ENCODE results near the gene ADGRG6. TPM values are rescaled to one million over a fixed set of nuclear protein-coding genes. Genes with fewer than 3 reads are reported as not detected.

ADGRG6 gene
- total and polyA plus RNA-seq, 2 donors (not counting 3 experiments of a cell fraction or from before 2014, with no cell fraction given) = 99.3 to 166 TPM

DNA sequence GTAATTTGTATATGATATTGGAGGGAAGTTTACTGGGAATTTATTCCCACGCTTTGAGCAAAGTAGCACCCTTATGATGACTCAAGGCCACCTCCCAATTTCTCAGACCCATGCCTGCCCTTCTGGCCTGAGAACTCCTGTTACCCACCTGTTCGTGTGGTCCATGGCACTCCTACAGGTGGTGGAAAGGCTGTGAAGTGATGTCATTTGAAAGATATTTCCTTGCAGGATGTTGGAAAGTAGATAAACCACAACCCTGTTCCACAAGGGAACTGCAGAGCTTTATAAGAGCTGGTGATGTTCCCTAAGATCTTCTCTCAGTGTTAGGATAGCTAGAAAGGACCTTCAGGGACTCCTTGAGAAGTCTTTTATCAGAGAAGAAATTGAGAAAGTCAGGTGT, 70.5 kb downstream of the ADGRG6 start:
- Histone ChIP-seq H3K27ac (ENCODE audit: insufficient read depth, low read depth, low read length) (peak overlapping the region; percentile 85), H3K4me3 (replicated peaks in 1 of 3; ENCODE audit: insufficient read depth in 1 of 3, low read depth in 1 of 3, low read length in 3 of 3) (no peak overlapping the region), H3K4me1 (ENCODE audit: control insufficient read depth, extremely low read depth, insufficient read depth, low read length) (peaks cover 57% of the 10 kb centered on the region), H3K79me2 (ENCODE audit: control insufficient read depth, insufficient read depth, low read length) (peaks cover 36% of the 10 kb centered on the region), H3K4me2 (ENCODE audit: insufficient read depth, low read length) (peak overlapping the region; percentile 44), H2AFZ (ENCODE audit: low read depth, low read length) (no peak overlapping the region), H4K20me1 (replicated peaks; ENCODE audit: control insufficient read depth, extremely low read depth, insufficient read depth, low read length) (no peaks in the 10 kb centered on the region), H3K36me3 (ENCODE audit: control insufficient read depth in 2 of 2, extremely low read depth in 1 of 2, insufficient read depth in 2 of 2, low read length in 2 of 2) (peaks cover 3 to 8% of the 10 kb centered on the region in 2 experiments), H3K9me1 (replicated peaks; ENCODE audit: control insufficient read depth, extremely low read depth, insufficient read depth, low read length) (no peaks in the 10 kb centered on the region), H3K27me3 (ENCODE audit: control insufficient read depth in 2 of 2, insufficient read depth in 2 of 2, low read length in 2 of 2) (no peaks in the 10 kb centered on the region), H3K9ac (replicated peaks; ENCODE audit: extremely low read depth, insufficient read depth, low read length) (peak overlapping the region; percentile 19), H3K9me3 (replicated peaks; ENCODE audit: control insufficient read depth, insufficient read depth, low read length) (no peaks in the 10 kb centered on the region)
- TF ChIP-seq POLR2AphosphoS5 (IDR thresholded peaks at IDR 0.05; ENCODE audit: insufficient read depth, low read depth, low read length) (no peak), MYC (IDR thresholded peaks at IDR 0.05; ENCODE audit: low read depth, low read length) (no peak), POLR2A (IDR thresholded peaks at IDR 0.05; ENCODE audit: low read depth, low read length) (peak; percentile 26), EZH2 (IDR thresholded peaks at IDR 0.05; ENCODE audit: borderline replicate concordance, low read depth, low read length, severe bottlenecking) (no peak), GATA2 (IDR thresholded peaks at IDR 0.05; ENCODE audit: insufficient read depth, insufficient read length, low read depth, low read length) (peak; percentile 68), JUN (IDR thresholded peaks at IDR 0.05; ENCODE audit: borderline replicate concordance, insufficient read depth, insufficient read length, low read depth) (peak; percentile 66), FOS (IDR thresholded peaks at IDR 0.05; ENCODE audit: borderline replicate concordance, insufficient read depth, low read length) (peak; percentile 27)
- TF ChIP-seq, protein P1, sequence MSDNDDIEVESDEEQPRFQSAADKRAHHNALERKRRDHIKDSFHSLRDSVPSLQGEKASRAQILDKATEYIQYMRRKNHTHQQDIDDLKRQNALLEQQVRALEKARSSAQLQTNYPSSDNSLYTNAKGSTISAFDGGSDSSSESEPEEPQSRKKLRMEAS (IDR thresholded peaks at IDR 0.05; ENCODE audit: insufficient read depth, insufficient read length) = no peak
- TF ChIP-seq, protein P2, sequence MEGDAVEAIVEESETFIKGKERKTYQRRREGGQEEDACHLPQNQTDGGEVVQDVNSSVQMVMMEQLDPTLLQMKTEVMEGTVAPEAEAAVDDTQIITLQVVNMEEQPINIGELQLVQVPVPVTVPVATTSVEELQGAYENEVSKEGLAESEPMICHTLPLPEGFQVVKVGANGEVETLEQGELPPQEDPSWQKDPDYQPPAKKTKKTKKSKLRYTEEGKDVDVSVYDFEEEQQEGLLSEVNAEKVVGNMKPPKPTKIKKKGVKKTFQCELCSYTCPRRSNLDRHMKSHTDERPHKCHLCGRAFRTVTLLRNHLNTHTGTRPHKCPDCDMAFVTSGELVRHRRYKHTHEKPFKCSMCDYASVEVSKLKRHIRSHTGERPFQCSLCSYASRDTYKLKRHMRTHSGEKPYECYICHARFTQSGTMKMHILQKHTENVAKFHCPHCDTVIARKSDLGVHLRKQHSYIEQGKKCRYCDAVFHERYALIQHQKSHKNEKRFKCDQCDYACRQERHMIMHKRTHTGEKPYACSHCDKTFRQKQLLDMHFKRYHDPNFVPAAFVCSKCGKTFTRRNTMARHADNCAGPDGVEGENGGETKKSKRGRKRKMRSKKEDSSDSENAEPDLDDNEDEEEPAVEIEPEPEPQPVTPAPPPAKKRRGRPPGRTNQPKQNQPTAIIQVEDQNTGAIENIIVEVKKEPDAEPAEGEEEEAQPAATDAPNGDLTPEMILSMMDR (IDR thresholded peaks at IDR 0.05; ENCODE audit: extremely low read depth in 1 of 2, insufficient read depth in 1 of 2, low read depth in 1 of 2, low read length in 2 of 2) = no peak
- intact Hi-C loops (cut with micrococcal nuclease) = loop anchor here (1.0 kb wide), 1 partner anchor 11 kb away; no protein-coding TSS in a partner anchor
- no peak for FAIRE-seq
- dilution Hi-C loops (cut with MboI; ENCODE audit: extremely low pct_ligation_motif_present, low sequenced_read_pairs) = no loop called here
- BruUV-seq (replicated peaks) = no TSS peak
- CTCF ChIA-PET = interaction anchor here (1.4 to 2.0 kb wide), 2 partner anchors 16 to 140 kb away, joined by 4 to 8 read pairs; no protein-coding TSS in a partner anchor
- POLR2A ChIA-PET = interaction anchor here (0.8 kb wide), 1 partner anchor 60 kb away, joined by 3 read pairs; no protein-coding TSS in a partner anchor
- peak; percentile 81 for DNase-seq (ENCODE audit: low read depth, low spot score)

All from endothelial cell of umbilical vein (primary cell).